Central memory CD8-positive, alpha-beta T cell (primary cell): ENCODE measurements around the gene LOX.

ENCODE experiments used
- ATAC-seq: fragments of 150-1000 bp; cut with Tn5 transposase; replicated peaks from 2 replicates; pipeline ENCODE4 v1.10.0; 2022; ENCODE audit warnings: mild to moderate bottlenecking, moderate FRiP score, moderate number of reproducible peaks; ENCODE audit not compliant: poor library complexity, severe bottlenecking; ENCODE audit errors: extremely low read depth
- DNase-seq, 2 donors: peaks; one replicate each; pipeline ENCODE4 v3.0.0; 2021; ENCODE audit warnings: low spot score in 2 of 2
- H3K27ac Mint-ChIP-seq: one replicate; pipeline ENCODE4 v1.8.0; 2022; ENCODE audit warnings: low read depth, mild to moderate bottlenecking, moderate library complexity, mixed read lengths
- H3K27me3 Mint-ChIP-seq: one replicate; pipeline ENCODE4 v1.8.0; 2022; ENCODE audit warnings: mixed read lengths
- H3K36me3 Mint-ChIP-seq: one replicate; pipeline ENCODE4 v1.8.0; 2022; ENCODE audit warnings: mild to moderate bottlenecking, moderate library complexity, mixed read lengths; ENCODE audit not compliant: insufficient read depth
- H3K4me1 Mint-ChIP-seq: one replicate; pipeline ENCODE4 v1.8.0; 2022; ENCODE audit warnings: mixed read lengths
- H3K4me3 Mint-ChIP-seq: one replicate; pipeline ENCODE4 v1.8.0; 2022; ENCODE audit warnings: mild to moderate bottlenecking, moderate library complexity, mixed read lengths
- H3K9me3 Mint-ChIP-seq: one replicate; pipeline ENCODE4 v1.8.0; 2022; ENCODE audit warnings: mixed read lengths

LOX gene, protein sequence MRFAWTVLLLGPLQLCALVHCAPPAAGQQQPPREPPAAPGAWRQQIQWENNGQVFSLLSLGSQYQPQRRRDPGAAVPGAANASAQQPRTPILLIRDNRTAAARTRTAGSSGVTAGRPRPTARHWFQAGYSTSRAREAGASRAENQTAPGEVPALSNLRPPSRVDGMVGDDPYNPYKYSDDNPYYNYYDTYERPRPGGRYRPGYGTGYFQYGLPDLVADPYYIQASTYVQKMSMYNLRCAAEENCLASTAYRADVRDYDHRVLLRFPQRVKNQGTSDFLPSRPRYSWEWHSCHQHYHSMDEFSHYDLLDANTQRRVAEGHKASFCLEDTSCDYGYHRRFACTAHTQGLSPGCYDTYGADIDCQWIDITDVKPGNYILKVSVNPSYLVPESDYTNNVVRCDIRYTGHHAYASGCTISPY

GRCh38 chr5:122078116-122079110 is at the start of gene LOX:
Gene LOX (minus strand): TSS chr5:122078259. CDS start chr5:122077985, 274 bp downstream.
- Mint-ChIP-seq H3K9me3 (no peaks in the 10 kb centered on the region), H3K4me3 (peak within 1 kb of the TSS; percentile 69), H3K27ac (peak within 1 kb of the TSS; percentile 38), H3K4me1 (peaks cover 10% of the 10 kb centered on the region), H3K36me3 (no peaks in the 10 kb centered on the region), H3K27me3 (peaks cover 73% of the 10 kb centered on the region)
- DNase-seq = no peak
- ATAC-seq = no peak

- Mint-ChIP-seq H3K27me3 (no peaks in the 10 kb centered on the region), H3K27ac (no peak overlapping the region), H3K4me1 (no peaks in the 10 kb centered on the region), H3K36me3 (no peaks in the 10 kb centered on the region), H3K9me3 (no peaks in the 10 kb centered on the region), H3K4me3 (no peak overlapping the region)
- no peak for ATAC-seq
- no peak for DNase-seq
These were observed 48.8 kb upstream of the LOX start for GRCh38 chr5:122126756-122127321.

DNA sequence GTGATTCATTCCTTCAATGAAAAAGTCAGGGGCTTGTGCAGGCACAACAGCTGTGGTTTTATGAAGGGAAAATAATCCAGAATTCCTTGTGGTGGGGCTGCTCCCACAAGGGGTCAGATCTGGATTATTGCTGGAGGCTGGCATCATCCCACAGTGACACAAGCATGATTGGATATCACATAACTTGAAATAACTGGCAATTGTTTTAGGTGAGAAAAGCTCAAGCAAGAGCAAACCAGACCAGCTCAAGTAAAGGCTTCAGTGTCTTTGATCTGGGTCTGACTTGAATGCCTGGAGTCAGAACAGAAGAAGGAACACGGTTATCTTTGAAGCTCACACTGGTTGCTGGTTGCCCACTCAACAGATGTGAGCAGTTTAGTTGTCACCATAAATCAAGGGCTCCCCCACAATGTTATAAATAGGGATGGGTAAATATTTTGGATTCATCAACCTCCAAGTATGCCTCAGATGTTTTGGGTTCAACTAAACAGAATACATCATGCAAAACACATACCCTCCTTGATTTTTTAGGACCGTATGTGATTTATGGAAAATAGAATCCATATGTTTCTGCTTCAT is 48.2 kb upstream of the LOX start:
- Mint-ChIP-seq H3K9me3 (no peaks in the 10 kb centered on the region), H3K4me3 (no peak overlapping the region), H3K27ac (no peak overlapping the region), H3K4me1 (no peaks in the 10 kb centered on the region), H3K27me3 (no peaks in the 10 kb centered on the region), H3K36me3 (no peaks in the 10 kb centered on the region)
- no peak for DNase-seq
- ATAC-seq = no peak

DNA sequence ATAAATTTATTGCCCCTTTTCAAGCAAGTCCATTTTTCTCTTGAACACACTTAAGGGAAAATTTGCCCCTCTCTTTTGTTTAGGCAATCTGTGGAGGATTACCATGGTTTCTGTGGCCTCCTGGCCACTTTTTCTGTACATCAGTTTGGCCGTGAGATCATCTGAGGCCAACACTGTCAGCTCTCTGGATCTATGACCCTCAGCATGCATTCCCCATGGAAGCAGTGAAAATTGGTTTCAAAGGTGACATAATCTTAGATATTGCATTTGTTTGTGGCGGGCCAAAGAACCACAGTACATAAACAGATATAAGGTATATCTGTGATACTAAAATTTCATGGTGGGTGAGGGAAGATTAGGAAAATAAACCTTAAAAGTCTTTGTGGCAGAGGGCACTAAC is 46.7 kb upstream of the LOX start:
- H3K9me3 Mint-ChIP-seq = no peaks in the 10 kb centered on the region
- no peak overlapping the region for H3K4me3 Mint-ChIP-seq
- DNase-seq = no peak

DNA sequence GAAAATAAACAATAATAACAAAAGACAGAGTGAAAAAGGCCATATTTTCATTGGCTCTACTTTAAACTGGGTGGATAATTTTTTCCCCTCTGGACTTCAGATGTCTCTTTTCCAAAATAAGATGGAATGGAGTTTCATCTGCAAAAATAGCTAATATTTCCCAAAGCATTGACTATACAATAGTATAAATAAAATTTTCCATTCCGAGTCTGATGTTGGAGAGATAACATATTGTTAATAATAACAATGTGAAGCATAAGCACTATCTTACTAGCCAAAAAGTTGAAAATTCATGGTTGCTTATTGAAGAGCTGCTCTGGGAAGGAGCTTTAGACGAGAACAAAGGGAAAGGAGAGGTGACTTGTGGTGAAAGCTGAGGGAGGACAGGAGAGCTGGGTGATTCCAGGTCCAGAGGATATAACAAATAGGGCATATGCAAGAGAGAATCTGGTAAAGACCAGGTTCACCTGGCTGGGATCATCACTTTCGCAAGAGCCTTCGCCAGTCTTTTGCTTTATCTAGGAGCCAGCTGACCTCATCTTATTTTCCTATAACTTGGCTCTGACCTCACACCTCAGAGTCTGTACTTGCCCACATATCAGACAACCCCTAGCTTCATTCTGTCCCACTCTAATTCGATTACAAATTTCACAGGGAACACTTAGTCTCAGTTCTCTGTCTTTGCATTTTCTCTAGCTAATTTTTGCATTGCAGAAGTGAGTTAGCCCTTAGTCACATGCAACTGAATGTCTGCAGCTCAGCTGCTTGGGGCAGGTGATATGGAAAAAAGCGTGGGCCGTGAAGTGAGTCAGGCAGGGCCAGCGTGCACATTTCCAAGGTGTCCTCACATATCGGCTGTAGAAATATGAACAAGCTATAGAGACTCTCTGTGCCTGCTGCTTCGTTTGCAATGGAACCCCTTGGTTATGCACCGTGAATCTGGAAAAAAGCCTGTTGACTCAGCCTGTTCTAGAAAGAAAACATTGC is 43.7 kb upstream of the LOX start:
- Mint-ChIP-seq H3K9me3 (no peaks in the 10 kb centered on the region), H3K4me3 (no peak overlapping the region), H3K27ac (no peak overlapping the region), H3K36me3 (no peaks in the 10 kb centered on the region), H3K4me1 (no peaks in the 10 kb centered on the region), H3K27me3 (no peaks in the 10 kb centered on the region)
- no peak for ATAC-seq
- no peak for DNase-seq

More for the DNA sequence above, 46.7 kb upstream of the LOX start:
- Mint-ChIP-seq H3K36me3 (no peaks in the 10 kb centered on the region), H3K4me1 (no peaks in the 10 kb centered on the region), H3K27ac (no peak overlapping the region), H3K27me3 (no peaks in the 10 kb centered on the region)
- ATAC-seq = no peak

DNA sequence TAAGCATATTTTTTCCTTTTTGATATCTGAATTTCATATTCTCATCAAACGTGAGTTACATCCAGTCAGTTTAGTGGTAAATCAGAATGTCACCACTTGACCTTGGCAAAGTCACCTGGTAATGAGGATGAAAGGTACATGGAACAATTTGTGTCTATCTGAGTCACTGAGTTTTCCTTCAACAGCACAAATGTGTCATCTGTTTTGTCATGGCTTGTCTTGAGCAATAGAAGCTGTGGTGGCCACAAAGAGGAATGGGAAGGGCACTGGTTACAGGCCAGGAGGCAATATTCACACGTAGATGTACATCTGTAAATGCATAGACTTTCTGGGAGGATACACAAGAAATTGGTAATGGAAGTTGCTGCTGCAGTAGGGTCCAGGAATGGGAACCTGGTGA is 42.9 kb upstream of the LOX start:
- H3K36me3 Mint-ChIP-seq = no peaks in the 10 kb centered on the region
- H3K9me3 Mint-ChIP-seq = no peaks in the 10 kb centered on the region
- no peaks in the 10 kb centered on the region for H3K27me3 Mint-ChIP-seq
- no peak for DNase-seq
- no peak overlapping the region for H3K27ac Mint-ChIP-seq
- no peak overlapping the region for H3K4me3 Mint-ChIP-seq
- no peaks in the 10 kb centered on the region for H3K4me1 Mint-ChIP-seq
- no peak for ATAC-seq

GRCh38 chr5:122120493-122120892 is 42.4 kb upstream of the LOX start:
- H3K27ac Mint-ChIP-seq = no peak overlapping the region
- H3K4me3 Mint-ChIP-seq = no peak overlapping the region
- no peak for DNase-seq
- H3K4me1 Mint-ChIP-seq = no peaks in the 10 kb centered on the region
- no peak for ATAC-seq
- no peaks in the 10 kb centered on the region for H3K9me3 Mint-ChIP-seq
- no peaks in the 10 kb centered on the region for H3K36me3 Mint-ChIP-seq
- H3K27me3 Mint-ChIP-seq = no peaks in the 10 kb centered on the region

- DNase-seq (no peak), ATAC-seq (no peak)
- H3K27me3 Mint-ChIP-seq = no peaks in the 10 kb centered on the region
- no peaks in the 10 kb centered on the region for H3K36me3 Mint-ChIP-seq
- H3K9me3 Mint-ChIP-seq = no peaks in the 10 kb centered on the region
- no peaks in the 10 kb centered on the region for H3K4me1 Mint-ChIP-seq
- H3K4me3 Mint-ChIP-seq = no peak overlapping the region
- no peak overlapping the region for H3K27ac Mint-ChIP-seq
These were observed 41.1 kb upstream of the LOX start for GRCh38 chr5:122119205-122119604.

- no peak overlapping the region for H3K27ac Mint-ChIP-seq
- H3K4me1 Mint-ChIP-seq = no peaks in the 10 kb centered on the region
- H3K36me3 Mint-ChIP-seq = no peaks in the 10 kb centered on the region
- no peaks in the 10 kb centered on the region for H3K27me3 Mint-ChIP-seq
- DNase-seq (no peak), ATAC-seq (no peak)
- no peaks in the 10 kb centered on the region for H3K9me3 Mint-ChIP-seq
- H3K4me3 Mint-ChIP-seq = no peak overlapping the region
These were observed 40.4 kb upstream of the LOX start for GRCh38 chr5:122118356-122118948.

- H3K27ac Mint-ChIP-seq = no peak overlapping the region
- peaks cover 2% of the 10 kb centered on the region for H3K36me3 Mint-ChIP-seq
- DNase-seq = no peak
- no peak overlapping the region for H3K4me3 Mint-ChIP-seq
- no peaks in the 10 kb centered on the region for H3K9me3 Mint-ChIP-seq
- ATAC-seq = no peak
- H3K27me3 Mint-ChIP-seq = no peaks in the 10 kb centered on the region
- no peaks in the 10 kb centered on the region for H3K4me1 Mint-ChIP-seq
These were observed 36.4 kb upstream of the LOX start for GRCh38 chr5:122114501-122114900.

GRCh38 chr5:122112733-122113558 is 34.9 kb upstream of the LOX start:
- H3K4me1 Mint-ChIP-seq = no peaks in the 10 kb centered on the region
- no peaks in the 10 kb centered on the region for H3K9me3 Mint-ChIP-seq
- ATAC-seq = no peak
- peaks cover 2% of the 10 kb centered on the region for H3K36me3 Mint-ChIP-seq
- H3K27me3 Mint-ChIP-seq = peaks cover 2% of the 10 kb centered on the region
- DNase-seq = no peak
- no peak overlapping the region for H3K4me3 Mint-ChIP-seq
- no peak overlapping the region for H3K27ac Mint-ChIP-seq
